ENCODE data around the gene N4BP3.
"Not testable (repeated sequence)": the region's sequence is repeated elsewhere in the genome, so short reads cannot be mapped to it uniquely, and the experiment has no call there.

The N4BP3 gene

DNA sequence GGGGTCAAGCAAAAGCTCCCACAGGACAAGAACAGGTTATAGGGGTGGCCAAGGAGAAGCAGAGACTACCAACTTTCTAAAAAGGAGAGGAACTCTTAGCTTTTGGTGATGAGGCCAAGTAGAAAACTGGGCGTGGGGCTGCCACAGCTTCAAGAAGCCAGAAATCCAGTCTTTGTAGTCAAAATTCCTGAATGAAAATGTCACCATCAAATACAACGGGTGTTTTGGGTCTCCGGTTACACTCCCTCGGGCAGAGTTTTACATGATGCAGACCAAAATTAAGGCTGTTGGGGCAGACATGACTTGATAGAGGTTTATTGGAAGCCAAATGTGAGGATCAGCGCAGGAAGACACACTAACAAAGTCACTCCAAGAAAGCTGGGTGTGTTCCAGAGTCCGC is 29.4 kb upstream of the N4BP3 start:
- TF ChIP-seq POLR2A (IDR thresholded peaks at IDR 0.05; ENCODE audit: low read depth, low read length): no peak
- FAIRE-seq (no peak), DNase-seq (ENCODE audit: insufficient read length, low spot score) (no peak)

DNA sequence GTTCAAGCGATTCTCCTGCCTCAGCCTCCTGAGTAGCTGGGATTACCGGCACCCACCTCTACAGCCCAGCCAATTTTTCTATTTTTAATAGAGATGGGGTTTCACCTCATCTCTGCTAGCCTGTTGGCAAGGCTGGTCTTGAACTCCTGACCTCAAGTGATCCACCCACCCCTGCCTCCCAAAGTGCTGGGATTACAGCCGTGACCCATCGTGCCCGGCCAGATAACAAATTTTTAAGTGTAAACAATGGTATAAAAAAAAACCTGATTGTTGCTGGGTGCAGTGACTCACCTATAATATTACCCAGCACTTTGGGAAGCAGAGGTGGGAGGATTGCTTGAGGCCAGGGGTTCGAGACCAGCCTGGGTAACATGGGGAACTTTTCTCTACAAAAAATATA is 28.0 kb upstream of the N4BP3 start:
- no peak for FAIRE-seq
- no peak for TF ChIP-seq POLR2A (IDR thresholded peaks at IDR 0.05; ENCODE audit: low read depth, low read length)
- no peak for DNase-seq (ENCODE audit: insufficient read length, low spot score)

DNA sequence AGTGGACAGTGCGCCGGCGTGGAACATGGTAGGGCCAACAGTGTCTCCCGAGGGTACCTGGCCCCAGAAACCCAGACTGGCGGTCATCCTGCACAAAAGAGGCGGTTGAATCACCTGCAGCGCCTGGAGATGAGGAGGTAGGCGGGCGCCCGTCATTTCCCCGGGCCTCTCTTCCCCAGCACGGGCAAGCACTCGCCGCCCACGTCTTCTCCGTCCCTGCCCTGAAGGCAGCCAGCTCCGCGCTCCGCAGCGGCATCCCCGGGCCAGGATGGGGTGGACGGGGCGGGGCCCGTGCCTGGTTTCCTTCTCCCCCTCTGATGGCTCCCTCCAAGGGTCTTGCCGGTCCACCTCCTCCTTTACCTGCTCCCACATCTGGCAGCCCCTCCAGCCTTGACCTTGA is 27.1 kb upstream of the N4BP3 start:
- FAIRE-seq (no peak), DNase-seq (ENCODE audit: insufficient read length, low spot score) (no peak)
- TF ChIP-seq POLR2A (IDR thresholded peaks at IDR 0.05; ENCODE audit: low read depth, low read length): no peak

DNA sequence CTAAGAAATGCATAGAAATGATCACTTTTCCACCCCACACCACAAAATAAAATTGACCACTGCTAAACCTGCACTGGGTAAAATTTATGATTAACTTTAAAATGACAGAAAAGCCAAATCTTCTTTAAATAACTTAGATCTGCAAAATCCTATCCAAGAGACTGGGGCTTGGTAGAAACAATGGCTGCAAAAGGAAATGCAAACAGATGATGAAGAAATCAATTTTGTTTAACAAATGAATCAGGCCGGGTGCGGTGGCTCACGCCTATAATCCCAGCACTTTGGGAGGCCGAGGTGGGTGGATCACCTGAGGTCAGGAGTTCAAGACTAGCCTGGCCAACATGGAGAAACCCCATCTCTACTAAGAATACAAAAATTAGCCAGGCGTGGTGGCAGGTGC is 26.1 kb upstream of the N4BP3 start:
- FAIRE-seq; DNase-seq (ENCODE audit: insufficient read length, low spot score): not testable (repeated sequence)

DNA sequence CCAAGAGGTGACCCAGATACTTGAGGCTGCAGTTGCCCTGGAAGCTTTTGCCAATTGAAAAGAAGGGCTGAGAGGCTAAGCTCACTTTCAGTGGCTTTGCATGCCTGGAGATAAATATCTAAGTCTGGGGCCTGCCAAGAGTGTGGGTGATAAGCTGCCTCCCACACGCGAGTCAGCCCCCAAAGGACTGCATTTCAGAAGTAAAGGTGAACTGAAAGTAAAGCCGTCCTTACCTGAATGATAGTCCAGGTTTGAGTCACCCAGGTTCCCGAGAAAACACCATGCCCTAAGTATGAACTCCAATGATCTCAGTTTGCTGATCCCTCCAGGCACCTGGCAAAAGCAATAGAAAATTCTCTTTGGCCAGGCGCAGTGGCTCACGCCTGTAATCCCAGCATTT is 22.5 kb upstream of the N4BP3 start:
- DNase-seq (ENCODE audit: insufficient read length, low spot score) (no peak), FAIRE-seq (no peak)
- no peak for TF ChIP-seq POLR2A (IDR thresholded peaks at IDR 0.05; ENCODE audit: low read depth, low read length)

DNA sequence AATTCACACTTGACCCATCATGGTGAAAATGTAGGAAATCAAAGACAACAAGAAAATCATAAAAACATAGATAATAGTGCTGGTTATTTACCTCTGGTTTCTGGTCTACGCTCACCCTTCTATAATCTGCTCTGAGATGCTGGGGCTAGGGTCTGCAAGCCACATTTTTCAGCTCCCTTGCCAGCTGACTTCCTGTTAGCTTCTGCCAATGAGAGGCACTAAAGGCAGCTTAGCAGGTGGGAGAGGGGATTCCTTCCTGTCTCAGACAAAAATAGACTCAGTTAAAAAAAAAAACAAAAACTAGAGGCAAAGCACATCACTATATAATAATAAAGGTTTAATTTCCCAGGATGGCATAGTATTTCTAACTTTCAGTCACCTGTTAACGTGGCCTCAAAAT is 20.2 kb upstream of the N4BP3 start:
- no peak for TF ChIP-seq POLR2A (IDR thresholded peaks at IDR 0.05; ENCODE audit: low read depth, low read length)
- DNase-seq (ENCODE audit: insufficient read length, low spot score): no peak
- FAIRE-seq: no peak

DNA sequence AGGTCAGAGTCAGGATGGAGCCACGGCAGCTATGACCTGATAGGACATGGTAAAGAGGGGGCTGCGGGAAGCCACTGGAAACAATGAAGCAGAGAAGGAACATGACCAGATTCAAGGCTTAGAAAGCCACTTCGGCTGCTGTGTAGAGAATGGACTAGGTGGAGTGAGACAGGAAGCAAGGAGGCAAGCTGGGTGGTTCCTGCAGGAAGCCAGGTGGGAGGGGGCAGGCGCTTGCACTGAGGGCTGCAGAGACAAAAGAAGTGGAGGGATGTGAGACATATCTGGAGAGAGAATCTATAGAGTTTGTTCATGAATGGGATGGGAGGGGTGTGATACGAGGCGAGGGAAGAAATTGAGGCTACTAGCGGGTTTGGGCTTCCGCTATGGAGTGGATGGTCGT is 19.0 kb upstream of the N4BP3 start:
- DNase-seq (ENCODE audit: insufficient read length, low spot score) (no peak), FAIRE-seq (no peak)
- no peak for TF ChIP-seq POLR2A (IDR thresholded peaks at IDR 0.05; ENCODE audit: low read depth, low read length)

DNA sequence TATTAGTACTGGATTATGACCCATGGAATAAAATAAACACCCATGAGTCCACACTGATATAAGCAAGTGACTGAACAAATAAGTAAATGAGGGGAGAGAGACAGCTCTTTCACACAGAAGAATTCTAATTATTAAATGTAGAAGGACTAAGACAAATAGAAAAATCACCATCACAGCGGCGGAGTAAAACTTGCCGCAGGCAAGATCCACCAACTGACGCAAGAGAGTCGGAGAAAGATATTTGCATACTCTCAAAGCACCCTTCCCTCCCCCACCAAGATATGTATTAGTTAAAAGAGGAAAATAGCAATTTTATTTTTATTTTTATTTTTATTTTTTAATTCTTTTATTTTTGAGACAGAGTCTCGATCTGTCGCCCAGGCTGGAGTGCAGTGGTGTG is 14.6 kb upstream of the N4BP3 start:
- no peak for TF ChIP-seq POLR2A (IDR thresholded peaks at IDR 0.05; ENCODE audit: low read depth, low read length)
- FAIRE-seq (no peak), DNase-seq (ENCODE audit: insufficient read length, low spot score) (no peak)

DNA sequence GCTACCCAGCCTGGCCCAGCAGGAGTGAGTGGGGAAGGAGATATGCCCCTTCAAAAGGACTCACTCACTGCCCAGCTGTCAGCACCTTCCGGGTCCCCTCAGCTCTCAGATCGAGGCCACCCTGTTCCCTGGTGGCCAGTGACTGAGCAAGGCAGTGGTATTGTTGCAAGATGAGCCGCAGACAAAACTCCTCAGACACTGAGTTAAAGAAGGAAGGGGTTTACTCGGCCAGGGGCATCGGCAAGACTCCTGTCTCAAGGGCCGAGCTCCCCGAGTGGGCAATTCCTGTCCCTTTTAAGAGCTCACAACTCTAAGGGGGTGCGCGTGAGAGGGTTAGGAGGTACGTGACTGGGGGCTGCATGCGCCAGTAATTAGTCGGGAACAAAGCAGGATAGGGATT is 9.7 kb upstream of the N4BP3 start:
- no peak for DNase-seq (ENCODE audit: insufficient read length, low spot score)
- TF ChIP-seq POLR2A (IDR thresholded peaks at IDR 0.05; ENCODE audit: low read depth, low read length): no peak
- no peak for FAIRE-seq

DNA sequence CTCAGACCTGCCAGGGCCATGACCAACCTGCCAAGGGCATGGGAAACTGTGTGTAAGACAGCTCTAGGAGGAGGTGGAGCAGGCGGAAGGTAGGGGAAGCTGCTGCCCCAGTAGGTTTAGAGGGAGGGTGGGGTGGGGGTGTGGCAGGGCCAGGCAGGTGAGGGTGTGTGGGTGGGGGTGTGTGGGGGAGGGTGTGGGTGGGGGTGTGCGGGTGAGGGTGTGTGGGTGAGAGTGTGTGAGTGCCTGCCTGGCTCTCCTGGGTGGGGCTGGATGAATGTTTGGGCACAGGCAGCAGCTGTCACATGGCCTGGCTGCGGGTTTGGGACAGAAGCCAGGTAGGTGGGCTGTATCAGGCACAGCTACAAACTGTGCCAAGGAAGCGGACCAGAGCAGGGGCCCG is 8.8 kb upstream of the N4BP3 start:
- TF ChIP-seq POLR2A (IDR thresholded peaks at IDR 0.05; ENCODE audit: low read depth, low read length): no peak
- DNase-seq (ENCODE audit: insufficient read length, low spot score) (no peak), FAIRE-seq (no peak)

DNA sequence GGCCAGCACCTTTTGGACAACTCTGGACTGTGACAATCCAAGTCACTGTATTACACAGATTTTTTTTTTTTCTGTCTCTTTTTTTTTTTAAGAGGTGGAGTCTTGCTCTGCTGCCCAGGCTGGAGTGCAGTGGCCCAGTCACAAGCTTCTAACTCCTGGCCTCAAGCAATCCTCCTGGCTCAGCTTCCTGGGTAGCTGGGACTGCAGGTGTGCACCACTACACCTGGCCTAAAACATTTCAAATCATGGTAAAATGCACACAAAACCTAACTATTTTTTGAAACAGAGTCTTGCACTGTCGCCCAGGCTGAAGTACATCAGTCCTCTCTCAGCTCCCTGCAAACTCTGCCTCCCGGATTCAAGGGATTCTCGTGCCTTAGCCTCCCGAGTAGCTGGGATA is 7.2 kb upstream of the N4BP3 start:
- no peak for DNase-seq (ENCODE audit: insufficient read length, low spot score)
- FAIRE-seq: no peak
- TF ChIP-seq POLR2A (IDR thresholded peaks at IDR 0.05; ENCODE audit: low read depth, low read length): no peak

DNA sequence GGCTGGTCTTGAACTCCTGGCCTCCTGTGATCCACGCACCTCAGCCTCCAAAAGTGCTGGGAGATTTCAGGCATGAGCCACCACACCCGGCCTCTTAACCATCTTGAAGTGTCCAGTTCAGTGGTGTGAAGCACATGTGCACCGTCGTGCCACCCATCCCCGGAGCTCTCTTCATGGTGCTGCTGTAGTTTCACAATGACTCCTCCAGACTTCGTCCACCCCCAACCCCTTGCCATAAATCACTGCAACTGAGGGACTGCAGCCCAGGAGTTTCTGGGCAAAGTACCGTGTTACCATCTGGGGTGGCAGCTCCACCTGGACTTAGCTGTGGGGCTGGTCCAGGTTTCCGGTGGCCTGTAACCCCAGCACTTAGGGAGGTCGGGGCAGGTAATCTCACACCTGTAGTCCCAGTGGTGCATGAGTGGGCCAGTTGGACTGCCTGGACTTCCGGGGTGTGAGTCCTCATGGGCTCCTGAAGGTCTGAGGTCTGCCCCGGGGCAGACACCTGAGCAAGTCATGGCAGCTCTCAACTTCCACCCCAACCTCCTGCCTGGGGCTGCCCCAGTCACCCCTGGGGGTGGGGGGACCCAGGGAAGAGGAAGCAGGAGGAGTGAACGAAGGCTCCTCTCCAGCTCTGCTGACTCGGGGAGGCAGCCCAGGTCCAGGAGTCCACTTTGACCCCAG is 6.6 kb upstream of the N4BP3 start:
- TF ChIP-seq POLR2A (IDR thresholded peaks at IDR 0.05; ENCODE audit: low read depth, low read length): no peak
- FAIRE-seq: no peak
- DNase-seq (ENCODE audit: insufficient read length, low spot score): no peak

DNA sequence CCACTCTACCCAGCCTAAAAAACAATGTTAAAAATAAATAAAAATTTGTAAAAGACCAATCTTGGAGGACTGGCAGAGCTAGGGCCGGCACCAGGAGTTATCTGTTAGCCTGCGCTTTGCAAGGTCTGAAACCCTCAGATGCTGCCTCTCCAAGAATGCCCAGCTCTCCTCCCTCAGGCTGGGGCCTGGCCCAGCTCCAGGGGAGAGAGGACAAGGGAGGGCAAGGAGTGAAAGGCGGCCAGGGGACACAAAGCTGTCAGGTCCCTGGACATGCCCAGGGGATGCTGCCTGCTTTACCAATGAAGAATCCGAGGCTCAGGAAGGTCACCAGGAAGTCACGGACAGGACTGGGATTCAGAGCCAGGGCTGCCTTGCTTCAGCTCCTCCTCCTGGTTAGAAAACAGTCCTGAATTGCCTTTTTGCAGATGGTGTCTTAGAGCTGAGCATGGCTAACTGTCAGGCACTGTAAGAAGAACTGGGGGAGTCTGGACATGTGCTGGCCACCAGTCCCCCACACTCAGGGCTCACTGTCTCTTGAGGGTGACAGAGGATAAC is 5.5 kb upstream of the N4BP3 start:
- FAIRE-seq (no peak), DNase-seq (ENCODE audit: insufficient read length, low spot score) (no peak)
- TF ChIP-seq POLR2A (IDR thresholded peaks at IDR 0.05; ENCODE audit: low read depth, low read length): no peak

DNA sequence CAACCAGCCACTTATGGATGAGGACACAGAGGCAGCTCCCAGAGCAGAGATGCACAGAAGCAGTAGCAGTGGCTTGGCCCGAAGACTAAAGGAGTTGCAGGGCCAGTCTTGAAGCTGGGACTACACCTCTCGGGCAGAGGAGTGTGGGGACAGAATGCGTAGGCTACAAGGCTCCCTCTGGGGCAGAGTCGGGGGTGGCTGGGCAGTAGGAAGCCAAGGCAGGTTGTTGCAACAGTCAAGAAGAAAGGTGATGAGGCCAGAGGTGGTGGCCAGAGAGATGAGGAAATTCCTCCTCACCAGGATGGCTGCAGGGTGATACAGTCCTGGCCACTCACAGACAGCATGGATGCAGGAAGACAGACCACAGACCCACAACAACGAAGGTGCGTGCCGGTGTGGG is 4.9 kb upstream of the N4BP3 start:
- no peak for FAIRE-seq
- no peak for TF ChIP-seq POLR2A (IDR thresholded peaks at IDR 0.05; ENCODE audit: low read depth, low read length)
- DNase-seq (ENCODE audit: insufficient read length, low spot score): no peak

DNA sequence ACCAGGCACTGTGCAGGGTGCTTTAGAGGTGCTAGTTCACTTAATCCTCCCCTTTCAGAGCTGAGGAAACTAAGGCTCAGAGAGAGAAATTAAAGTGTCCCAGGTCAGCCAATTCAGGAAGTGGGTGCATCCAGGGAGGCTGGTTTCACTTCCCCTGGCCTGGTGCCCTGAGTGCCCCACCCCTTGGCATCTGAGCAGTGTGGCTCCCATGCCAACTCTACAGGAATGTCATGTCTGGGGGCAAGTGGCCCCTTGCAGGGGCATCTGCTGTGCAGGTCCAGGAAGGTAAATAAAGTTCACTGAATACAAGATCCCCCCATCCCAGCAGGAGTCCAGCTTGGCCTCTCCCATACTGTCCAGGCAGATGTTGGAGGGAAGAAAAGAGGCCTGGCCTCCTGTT is 4.4 kb upstream of the N4BP3 start:
- DNase-seq (ENCODE audit: insufficient read length, low spot score): no peak
- no peak for FAIRE-seq
- TF ChIP-seq POLR2A (IDR thresholded peaks at IDR 0.05; ENCODE audit: low read depth, low read length): no peak

DNA sequence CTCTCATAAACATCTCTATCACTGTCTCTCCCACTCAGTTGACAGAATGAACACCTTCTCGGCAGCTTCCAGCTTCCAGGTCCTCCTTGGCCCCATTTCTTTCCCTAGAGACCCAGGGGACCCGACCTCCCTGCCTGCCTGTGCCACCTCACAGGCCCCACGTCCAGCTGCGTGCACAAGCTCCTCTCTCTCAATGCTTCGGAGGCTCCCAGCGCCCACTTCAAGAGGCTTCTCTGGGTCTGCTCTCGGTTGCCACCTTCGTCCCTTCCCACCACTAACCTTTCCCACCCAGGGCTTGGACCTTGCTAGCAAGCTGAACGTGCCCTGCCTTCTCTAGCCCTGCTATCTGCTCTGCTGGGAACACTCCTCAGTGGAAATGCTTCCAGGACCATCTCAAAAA is 2.8 kb upstream of the N4BP3 start:
- DNase-seq (ENCODE audit: insufficient read length, low spot score): no peak
- FAIRE-seq: no peak
- no peak for TF ChIP-seq POLR2A (IDR thresholded peaks at IDR 0.05; ENCODE audit: low read depth, low read length)

Measured in H54 (cell line).